NOMO-1 (cell line): Measurements from ENCODE around the gene SLC5A9.

Source experiments
- DNase-seq, 2 experiments: peaks; one replicate each; lab custom pipeline; 2025; ENCODE audit not compliant: unreplicated experiment in 2 of 2; lab: John Stamatoyannopoulos, UW

Gene SLC5A9

DNA sequence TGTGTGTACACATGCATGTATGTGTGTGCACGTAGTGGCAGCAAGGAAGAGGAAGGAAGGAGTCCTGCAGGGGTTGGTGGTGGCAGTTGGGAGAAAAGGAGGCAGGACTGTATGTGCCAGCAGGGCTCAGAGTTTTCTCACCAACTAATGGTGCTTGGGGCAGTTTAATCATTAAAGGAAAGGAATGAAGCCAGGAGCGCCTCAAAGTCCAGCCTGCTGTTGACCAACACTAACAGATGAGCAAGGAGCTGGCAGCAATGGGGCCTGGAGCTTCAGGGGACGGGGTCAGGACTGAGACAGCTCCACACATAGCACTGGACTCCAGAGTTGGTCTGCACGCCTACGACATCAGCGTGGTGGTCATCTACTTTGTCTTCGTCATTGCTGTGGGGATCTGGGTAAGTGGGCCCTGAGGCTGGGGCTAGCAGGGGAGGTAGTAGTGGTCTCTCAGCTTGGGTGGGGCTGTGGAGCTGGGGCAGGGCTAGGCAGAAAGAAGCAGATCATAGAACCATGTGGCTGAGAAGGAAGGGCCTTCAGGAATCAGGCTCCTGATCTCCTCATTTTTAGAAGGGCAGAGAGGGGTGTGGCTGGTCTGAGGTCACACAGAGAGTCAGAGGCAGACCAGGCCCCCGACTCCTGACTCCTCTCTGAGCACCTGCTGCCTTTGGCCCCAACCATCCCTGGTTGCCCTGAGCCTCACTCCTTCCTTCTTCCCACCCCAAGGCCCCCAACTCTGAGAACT, at the start of gene SLC5A9:
Gene SLC5A9 (plus strand): TSS at position 216 of the 742 bp plus-strand sequence. CDS start 21 bp downstream, at position 237.
- DNase-seq, result no peak

GRCh38 chr1:48175116-48175515, 47.4 kb upstream of the SLC5A9 start:
- no peak for DNase-seq

GRCh38 chr1:48177257-48177656, 45.3 kb upstream of the SLC5A9 start:
- DNase-seq, result no peak

- DNase-seq, result no peak
These were observed 40.7 kb upstream of the SLC5A9 start for GRCh38 chr1:48181669-48182367.

GRCh38 chr1:48182439-48182838, 40.1 kb upstream of the SLC5A9 start:
- no peak for DNase-seq

DNA sequence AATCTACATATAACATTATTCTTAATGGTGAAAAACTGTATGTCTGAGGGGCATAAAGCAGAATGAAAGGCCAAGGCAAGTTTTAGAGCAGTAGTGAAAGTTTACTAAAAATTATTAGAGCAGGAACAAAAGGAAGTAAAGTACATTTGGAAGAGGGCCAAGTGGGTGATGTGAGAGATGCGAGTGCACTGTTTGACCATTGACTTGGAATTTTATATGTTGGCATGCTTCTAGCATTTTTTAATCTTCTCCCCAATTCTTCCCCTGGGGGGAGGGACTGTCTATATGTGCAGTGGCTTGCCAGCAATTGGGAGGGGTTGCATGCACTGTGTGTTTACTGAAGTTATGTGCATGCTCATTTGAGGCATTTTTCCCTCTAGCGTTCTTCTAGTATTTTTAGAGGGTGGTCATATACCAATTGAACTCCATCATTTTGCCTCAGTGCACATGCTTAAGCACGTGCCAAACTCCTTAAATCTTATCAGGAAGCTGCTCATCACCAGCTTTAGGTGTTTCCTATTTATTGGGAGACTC, 36.1 kb upstream of the SLC5A9 start:
- DNase-seq, result no peak

GRCh38 chr1:48187969-48188563, 34.5 kb upstream of the SLC5A9 start:
- no peak for DNase-seq

DNA sequence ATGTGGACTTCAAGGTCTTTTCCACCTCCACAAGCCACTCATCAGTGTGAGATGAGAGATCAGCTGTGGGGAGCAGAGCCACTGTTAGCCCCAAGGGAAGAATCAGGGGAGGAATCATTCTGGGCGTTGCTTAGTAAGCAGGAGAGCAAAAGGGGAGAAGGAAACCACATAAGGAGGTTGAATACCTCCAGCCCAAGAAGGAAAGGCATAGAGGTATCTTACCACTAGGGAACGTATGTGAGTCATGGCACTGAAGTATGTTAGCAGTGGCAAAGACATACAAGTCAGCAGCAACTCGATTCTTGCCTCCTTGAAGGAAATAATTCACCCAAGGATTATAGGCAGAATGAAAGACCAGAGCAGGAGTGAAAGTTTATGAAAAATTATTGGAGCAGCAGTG, 31.6 kb upstream of the SLC5A9 start:
- DNase-seq, result no peak

DNA sequence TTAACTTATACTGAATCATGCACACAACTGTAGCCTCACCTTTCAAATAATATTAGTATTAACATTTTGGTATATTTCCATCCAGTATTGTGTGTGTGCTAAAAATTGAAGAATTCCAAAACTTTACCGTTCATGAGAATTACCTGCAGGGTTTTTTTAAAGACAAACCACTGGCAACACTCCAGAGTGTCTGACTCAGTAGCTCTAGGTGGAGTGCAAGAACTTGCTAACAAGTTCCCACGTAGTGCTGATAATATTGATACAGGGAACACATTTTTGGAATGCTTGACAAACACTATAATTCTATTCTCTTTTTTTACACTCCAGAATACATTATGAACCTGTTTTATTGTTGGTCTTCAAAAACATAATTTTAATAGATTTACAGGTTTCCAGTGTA, 27.7 kb upstream of the SLC5A9 start:
- no peak for DNase-seq

DNA sequence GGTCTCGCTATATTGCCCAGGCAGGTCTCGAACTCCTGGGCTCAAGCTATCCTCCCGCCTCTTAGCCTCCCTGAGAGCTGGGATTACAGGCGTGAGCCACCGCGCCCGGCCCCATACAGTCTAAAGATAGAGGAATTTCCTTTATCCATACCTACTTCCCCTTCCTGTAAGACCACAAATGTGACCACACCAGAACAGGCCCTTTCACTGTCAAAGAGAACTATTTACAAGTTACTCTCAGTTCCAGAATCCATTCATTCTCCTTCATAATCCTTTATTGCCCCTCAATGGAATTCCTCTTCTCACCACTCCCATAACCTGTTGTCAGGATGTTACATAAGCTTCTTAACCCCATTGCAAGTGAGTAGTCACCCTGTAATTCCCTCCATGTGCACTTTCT, 26.3 kb upstream of the SLC5A9 start:
- peak; percentile 16 to 26 for DNase-seq

DNA sequence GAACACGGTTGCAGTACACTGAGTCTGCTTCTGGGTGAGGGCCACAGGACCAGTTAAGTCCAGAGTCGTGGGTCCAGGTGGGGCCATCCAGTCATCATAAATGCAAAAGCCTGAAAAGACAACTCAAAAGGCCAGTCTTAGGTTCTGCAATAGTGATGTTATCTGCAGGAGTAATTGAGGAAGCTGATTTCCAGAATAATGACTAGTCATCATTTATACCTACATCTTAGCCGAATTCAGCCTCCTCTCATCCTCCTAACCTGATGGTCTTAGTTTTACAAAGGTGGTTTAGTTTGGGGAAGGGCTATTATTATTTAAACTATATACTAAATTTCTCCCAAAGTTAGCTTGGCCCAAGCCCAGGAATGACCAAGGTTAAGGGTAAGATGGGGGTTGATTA, 23.5 kb upstream of the SLC5A9 start:
- no peak for DNase-seq

DNA sequence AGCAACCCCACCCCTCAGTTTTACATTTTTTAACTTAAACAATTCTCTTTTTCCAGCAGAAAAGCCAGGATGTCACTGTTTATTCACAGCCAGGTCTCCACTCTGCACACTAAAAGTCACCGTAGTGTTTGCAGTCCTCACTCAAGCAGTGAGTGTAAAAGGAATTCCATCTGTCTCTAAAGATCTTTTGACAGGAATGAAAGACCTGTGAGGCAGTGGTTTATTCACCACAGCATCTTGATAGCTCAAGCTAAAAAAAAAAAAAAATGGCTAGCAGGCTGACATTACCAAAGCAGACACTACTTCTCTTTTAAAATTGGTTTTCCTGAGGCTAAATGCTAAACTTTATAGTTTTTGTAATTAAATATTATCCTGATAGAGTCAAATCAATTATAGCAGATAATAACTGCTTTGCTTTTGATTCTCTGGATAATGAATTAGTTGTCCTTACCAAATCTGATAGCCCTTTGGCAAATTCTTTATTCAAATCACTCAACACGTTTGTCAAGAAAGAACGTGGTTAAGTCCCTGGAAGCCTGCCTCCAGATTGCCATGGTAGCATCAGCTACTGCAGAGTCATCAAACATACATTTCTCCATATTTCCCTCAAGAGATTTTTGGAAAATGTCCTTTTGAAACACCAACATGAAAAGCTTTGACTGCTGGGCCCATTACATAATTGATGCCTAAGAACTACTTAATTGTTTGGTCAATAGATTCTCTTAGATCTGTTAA, 22.2 kb upstream of the SLC5A9 start:
- no peak for DNase-seq

- peak; percentile 6 to 32 for DNase-seq
These were observed 20.3 kb upstream of the SLC5A9 start for GRCh38 chr1:48202030-48202752.

DNA sequence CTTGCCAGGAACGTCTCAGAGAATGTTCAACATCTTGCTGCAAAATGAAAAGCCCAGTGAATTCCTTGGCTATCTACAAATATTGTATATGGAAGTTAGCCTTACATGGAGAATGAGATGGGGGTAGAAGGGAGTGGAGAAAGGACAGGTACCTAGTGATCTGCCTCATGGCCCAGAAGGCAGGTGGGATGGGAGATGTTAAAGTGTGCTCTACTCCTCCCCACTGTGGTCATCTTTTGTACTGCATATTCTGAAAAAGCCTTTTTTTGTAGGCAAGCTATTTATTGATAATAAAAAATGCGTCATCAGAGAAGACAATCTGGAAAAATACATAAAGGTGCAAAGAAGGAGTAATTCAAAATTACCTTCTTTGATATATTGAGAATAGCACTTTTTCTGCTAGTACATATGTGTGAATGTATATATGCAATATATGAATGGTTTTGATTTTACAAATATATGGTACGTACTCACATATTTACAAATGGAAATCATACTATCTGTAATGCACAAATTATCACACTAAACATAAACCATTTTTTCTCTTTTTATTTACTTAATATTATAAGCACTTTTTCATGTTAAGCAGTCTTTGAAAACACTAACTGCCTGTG, 19.1 kb upstream of the SLC5A9 start:
- DNase-seq, result no peak

DNA sequence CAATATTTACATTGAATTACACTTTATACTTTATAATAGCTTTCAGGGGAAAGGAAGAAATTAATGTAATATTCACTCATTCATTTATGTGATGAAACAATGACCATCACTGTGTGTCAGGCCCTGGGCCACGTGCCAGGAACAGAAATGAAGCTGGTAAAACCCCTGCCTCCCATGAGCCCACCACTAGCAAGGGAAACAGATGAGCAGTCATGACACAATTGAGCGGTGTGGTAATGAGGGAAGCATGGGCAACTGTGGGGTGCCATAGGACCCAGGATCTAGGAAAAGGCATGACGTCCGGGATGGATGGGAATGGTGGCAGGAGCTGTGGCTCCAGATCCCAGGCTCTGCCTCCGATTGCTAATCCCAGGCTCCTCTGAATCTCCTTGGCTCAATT, 17.0 kb upstream of the SLC5A9 start:
- DNase-seq, result no peak

DNA sequence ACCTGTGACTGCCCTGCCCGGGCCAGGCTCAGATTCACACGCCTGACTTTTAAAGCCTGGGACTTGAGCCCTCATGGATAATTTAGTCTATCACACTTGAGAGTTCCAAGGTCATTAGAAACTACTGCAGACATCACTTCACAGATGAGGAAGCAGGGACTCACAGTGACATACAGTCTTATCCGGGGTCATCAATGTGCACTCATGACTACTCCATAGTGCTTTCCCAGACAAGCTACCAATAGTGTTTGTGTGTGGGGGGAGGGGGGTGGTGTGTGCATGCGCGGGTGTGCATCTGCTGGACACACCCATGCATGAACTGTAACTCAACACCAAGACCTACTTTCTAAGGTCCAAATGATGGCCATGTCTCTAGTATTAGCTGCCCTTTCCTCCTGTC, 16.1 kb upstream of the SLC5A9 start:
- no peak for DNase-seq

GRCh38 chr1:48207131-48207530, 15.4 kb upstream of the SLC5A9 start:
- DNase-seq, result no peak

DNA sequence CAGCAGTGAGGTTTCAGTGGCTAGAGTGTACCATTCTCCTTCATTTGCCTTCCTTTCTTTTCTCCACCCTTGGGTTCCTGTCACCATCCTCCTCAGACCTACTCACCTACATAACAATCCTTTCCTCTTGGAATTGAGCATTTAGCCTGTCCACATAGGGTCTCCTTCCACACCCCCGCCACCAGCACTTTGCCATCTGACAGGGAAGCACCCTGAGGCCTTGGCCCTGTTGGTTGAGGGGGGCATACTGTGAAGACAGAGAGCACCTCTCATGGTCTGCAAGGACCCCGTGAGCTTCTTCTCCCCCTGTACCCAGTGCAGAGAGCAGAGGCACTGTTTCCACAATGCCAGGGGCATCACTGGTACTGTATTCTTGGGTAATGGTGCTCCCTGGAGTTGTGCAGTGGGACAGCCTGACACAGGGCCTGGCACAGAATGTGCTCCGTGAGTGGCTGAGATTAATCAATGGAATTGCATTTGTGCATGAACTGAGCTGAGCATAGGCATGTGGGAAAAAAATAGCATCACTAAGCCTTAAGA, 14.9 kb upstream of the SLC5A9 start:
- no peak for DNase-seq

- DNase-seq, result no peak
These were observed 14.3 kb upstream of the SLC5A9 start for GRCh38 chr1:48208251-48208650.

- DNase-seq, result no peak
These were observed 13.9 kb upstream of the SLC5A9 start for GRCh38 chr1:48208652-48209051.
